ENCODE results near the gene ATOH7. TPM values are rescaled to one million over a fixed set of nuclear protein-coding genes. Genes with fewer than 3 reads are reported as not detected.
"Not testable (repeated sequence)": the region's sequence is repeated elsewhere in the genome, so short reads cannot be mapped to it uniquely, and the experiment has no call there.

The ATOH7 gene
- total RNA-seq, 1 donor from 2014 or later, result not detected

DNA sequence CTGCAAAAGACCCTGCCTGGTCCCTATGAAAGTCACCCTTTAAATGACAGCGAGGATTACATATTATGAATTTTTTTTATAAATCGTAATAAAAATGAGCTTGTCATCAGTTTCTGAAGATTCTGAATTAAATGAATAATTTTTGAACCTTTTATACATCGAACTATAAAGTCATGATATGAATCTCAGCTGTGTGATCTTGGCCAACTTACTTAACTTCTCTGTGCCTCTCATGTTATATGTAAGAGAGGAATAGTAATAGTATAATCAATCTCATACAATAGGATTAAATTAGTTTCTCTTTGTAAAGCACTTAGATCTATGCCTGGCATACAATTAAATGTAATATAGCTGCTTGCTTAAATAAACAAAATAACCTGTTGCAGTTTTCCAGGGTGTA, 5.3 kb upstream of the ATOH7 start:
- no peak for DNase-seq (ENCODE audit: low read depth in 2 of 2)

DNA sequence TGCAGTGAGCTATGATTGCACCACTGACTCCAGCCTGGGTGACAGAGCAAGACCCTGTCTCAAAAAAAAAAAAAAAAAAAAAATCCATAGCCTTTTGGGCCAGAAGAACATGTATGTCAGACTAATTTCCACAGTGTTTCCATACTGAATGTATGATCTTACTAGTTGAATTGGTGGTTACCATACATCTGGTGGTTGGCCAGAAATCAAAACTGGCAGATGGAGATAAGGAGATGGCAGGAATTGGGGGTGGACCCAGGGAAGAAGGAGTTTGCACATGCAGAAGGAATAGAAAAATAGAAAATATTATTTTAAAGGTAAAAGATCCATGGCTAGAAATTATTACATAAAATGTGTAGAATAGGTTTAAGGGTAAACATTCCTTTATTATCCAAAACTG, 3.7 kb upstream of the ATOH7 start:
- no peak for DNase-seq (ENCODE audit: low read depth in 2 of 2)

DNA sequence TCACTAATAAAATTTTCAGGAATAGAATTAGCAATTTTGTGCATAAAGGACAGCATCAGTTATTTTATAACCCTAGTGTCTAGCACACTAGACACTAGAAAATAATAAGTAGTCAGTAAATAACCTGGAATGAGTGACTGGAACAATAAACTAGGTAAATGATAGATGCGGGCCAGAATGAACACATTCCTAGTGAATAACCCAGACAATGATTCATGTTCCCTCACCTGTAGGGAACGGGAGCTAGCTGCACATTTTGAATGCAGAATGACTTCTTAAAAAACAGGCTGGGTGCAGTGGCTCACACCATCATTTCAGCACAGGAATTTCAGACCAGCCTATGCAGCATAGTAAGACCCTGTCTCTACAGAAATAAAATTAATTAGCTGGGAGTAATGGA, 3.2 kb upstream of the ATOH7 start:
- no peak for DNase-seq (ENCODE audit: low read depth in 2 of 2)

DNA sequence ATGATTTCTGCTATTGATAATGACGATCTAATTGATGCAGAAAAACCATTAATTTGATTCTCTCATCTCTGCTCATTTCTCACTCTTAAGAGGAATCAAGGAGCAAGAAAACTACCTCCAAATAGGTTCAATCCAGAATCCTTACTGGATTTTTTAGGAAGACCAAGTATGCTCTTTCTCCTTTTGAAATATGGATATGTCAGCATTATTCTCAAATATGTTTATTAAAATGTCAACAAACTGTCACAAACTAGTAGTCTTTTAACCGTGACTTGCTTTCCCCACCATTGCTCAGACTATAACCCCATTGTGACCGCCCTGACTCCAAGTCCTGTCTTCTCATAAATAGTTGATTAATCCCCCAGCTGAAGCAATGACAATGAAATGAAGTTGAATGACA, 1.1 kb upstream of the ATOH7 start:
- DNase-seq (ENCODE audit: low read depth in 2 of 2), result no peak

DNA sequence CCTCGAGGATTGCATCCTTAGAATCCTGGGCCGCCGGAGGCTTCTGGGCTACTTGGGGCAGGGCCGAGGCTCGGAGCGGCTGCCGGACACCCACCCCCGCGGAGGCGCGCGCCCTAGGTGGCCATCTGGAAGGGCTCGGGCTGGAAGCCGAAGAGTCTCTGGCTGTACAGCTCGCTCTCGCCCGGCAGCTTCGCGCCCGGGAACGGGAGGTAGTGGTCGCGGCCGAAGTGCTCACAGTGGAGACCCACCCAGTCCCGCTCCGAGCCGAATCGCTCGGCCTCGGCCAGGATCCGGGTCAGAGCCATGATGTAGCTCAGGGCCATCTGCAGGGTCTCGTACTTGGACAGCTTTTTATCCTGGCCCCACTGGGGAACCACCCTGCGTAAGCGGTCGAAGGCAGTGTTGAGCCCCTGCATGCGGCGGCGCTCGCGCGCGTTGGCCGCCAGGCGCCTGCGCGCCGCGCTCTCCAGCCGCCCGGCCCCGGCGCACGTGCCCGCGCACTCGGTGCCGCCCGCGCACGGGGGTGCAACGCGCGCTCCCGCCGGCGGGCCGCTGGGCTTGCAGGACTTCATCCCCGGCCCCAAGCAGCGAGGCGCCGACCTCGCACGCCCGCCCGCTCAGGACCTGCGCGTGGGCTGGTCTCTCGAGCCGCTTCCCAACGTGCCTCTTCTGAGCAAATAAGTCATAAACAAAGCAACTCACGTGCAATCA, 652 bp downstream of the ATOH7 start:
- DNase-seq (ENCODE audit: low read depth in 2 of 2), result peak; percentile 70 to 72

GRCh38 chr10:68230268-68230667, 1.6 kb downstream of the ATOH7 start:
- no peak for DNase-seq (ENCODE audit: low read depth in 2 of 2)

DNA sequence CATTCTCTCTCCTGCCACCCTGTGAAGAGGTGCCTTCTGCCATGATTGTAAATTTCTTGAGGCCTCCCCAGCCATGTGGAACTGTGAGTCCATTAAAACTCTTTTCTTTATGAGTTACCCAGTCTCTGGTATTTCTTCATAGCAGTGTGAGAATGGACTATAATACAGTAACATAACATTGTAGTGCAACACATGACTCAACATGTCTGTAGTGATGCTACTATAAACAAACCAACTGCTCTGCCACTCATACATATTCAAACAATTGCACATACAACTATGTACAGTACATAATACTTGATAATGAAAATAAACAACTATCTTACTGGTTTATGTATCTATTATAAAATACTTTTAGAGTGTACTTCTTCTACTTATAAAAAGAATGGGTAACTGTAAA, 7.1 kb downstream of the ATOH7 start:
- DNase-seq (ENCODE audit: low read depth in 2 of 2), result no peak

DNA sequence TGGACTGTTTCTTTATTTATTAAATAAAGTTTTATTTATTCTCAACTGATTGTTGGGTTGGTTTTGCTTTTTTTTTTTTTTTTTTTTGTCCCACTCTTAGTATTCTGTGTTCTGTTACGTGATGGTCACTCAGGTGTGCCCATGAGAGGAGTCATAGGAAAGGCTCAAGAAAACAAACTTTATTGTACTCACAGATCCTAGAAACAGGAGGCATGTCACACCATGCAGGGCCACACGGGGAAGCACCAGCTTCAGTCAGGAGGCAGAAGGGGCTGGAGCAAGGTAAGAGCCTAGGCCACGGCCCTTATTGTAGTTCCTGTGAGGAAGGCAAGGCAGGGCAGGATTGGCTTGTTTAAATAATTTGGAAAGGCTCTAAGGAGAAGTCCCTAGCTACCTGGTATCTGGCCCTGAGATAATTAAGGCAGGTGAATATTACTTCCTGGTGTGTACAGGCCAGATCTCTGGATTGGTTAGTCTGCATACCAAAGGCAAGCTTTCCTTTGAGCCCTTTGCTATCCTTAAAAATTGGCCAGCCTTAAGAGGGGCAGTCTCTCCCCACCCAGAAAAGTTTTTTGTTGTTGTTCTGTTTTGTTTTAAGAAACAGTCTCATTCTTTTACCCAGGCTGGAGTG, 8.3 kb downstream of the ATOH7 start:
- no peak for DNase-seq (ENCODE audit: low read depth in 2 of 2)

DNA sequence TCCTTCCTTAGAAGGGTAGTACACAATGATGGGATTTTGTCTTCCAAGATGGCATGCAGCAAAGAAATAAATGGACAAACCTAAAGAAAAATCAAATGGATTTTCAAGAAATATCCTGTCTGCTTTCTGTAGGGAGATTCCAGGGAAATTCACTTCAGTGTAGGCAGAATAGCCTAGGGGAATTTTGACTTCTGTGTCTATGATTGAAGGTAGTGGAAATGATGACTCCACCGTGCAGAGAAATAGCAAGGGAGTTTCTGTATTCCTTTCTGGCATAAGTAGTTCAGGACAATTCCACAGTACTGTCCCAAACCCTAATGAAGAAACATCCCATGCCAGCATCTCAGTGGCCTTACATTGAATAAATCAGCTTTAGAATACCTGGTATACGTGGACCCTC, 9.5 kb downstream of the ATOH7 start:
- no peak for DNase-seq (ENCODE audit: low read depth in 2 of 2)

DNA sequence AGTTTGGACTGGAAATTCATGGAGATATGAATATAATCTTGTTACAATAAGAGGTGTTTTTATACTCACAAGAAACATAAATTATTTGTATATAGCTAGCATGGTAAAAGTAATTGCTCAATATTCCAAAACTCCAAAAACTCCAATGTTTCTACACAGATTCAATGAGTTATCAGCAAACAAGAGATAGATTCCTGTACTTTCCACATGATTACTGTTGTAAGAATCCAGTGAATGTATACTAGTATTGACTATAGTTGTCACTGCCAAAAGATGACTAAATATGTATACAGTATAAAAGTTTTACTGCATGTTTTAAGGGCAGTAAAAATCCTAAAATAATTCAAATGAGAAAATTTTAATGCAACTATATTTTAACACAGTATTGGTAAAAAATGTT, 10.7 kb downstream of the ATOH7 start:
- DNase-seq (ENCODE audit: low read depth in 2 of 2), result no peak

DNA sequence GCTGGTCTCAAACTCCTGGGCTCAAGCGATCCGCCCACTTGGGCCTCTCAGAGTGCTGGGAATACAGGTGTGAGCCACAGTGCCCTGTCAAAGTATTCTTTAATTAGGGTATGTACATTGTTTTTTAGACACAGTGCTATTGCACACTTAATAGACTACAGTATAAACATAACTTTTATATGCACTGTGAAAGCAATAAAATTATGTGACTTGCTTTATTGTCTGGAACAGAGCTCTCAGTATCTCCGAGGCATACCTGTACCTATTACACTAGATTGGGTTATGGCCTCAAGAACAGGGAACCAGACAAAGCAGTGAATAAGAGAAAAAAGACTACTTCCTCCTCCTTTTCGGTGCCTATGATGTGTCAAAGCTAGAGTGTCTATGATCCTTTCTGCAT, 13.1 kb downstream of the ATOH7 start:
- DNase-seq (ENCODE audit: low read depth in 2 of 2), result no peak

DNA sequence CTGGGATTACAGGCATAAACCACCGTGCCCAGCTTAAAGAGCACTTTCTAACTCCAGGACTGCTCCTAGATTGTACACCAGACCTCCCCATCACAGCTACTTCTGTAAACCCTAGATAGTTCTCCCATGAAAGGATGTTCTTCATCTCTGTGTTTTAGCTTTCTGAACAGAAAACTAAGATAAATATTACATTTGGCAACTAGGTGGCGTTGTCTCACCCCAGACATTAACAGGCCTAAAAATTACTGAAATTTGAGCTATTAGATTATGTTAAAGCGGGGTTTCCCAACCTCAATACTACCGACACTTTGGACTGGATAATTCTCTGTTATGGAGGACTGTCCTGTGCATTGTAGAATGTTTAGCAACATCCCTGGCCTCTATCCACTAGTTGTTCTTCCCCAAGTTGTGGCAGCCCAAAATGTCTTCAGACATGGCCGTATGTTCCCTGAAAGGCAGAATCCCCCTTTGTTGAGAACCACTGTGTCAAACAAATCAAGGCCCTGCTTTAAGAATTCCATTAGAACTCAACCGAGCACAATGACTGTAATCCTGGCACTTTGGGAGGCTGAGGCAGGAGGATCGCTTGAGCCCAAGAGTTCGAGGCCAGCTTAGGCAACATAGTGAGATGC, 19.1 kb downstream of the ATOH7 start:
- peak; percentile 28 to 57 for DNase-seq (ENCODE audit: low read depth in 2 of 2)

DNA sequence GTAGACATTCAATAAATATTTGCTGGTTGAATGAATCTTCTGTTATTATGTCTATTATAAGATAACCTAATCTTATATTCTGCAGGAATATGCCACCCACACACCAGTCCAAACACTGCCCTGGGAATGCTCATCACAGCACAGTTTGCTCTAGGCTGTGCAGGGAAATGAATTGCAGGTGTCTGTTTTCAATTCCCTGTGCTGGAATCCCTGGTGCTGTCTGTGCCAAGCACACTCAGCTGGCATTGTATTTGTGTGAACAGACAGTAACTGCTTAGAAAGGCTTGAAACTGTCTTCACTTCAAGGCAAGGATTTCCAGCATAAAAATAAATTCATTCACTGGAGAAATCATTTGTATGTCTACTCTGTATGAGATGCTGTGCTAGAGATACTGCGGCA, 20.2 kb downstream of the ATOH7 start:
- DNase-seq (ENCODE audit: low read depth in 2 of 2), result no peak

GRCh38 chr10:68208424-68209042, 23.4 kb downstream of the ATOH7 start:
- DNase-seq (ENCODE audit: low read depth in 2 of 2), result peak; percentile 82 to 83

DNA sequence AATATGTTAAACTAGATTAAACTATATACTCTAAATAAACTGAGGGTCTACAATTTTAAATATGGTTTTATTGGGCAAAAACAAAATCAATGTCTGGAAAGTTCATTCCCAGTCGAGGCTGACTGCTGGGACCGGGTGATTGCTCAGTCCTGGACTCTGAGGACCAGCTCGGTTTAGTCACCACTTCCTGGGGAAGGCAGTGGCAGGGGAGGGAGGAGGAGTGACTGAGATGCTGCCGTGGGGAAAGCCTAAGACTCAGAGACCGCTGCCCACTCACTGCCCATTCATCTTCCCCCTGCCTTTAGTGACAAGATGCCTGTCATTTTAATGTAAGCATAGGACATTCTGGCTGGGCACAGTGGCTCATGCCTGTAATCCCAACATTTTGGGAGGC, 29.0 kb downstream of the ATOH7 start:
- peak in 1 of 2 donors; percentile 83 for DNase-seq (ENCODE audit: low read depth in 2 of 2)

DNA sequence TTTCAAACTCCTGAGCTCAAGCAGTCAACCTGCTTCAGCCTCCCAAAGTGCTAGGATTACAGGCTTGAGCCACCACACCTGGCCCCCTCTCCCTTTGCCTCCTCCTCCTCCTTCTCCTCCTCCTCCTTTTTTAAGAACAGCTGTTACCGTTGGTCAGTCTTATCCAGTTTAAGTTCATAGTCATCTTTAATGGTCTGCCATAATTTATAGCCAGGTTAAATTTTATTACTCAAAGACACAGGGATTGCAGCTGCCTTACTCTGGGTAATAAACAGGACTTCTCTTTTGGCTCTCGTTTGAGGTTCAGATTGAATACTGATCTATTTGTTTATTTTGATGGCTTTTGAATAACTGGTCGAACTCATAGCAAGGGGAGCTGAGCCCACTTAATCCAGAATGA, 35.2 kb downstream of the ATOH7 start:
- DNase-seq (ENCODE audit: low read depth in 2 of 2), result no peak

GRCh38 chr10:68195776-68196175, 36.1 kb downstream of the ATOH7 start:
- DNase-seq (ENCODE audit: low read depth in 2 of 2), result not testable (repeated sequence)

DNA sequence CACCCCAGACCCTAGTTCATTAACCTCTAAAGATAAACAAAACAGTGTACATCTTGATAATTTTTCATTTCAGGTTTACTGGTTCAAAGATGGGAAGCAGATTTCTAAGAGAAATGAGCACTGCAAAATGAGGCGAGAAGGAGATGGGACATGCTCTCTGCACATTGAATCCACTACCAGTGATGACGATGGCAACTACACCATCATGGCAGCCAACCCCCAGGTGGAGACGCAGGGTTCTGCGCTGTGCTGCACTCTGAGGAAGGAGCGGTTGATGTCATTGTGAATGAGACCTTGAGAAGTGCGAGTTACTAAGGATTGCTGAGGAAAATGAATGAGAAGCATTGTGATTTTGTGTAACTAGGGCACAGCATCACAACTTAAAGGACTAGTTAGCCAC, 37.6 kb downstream of the ATOH7 start:
- DNase-seq (ENCODE audit: low read depth in 2 of 2), result no peak

DNA sequence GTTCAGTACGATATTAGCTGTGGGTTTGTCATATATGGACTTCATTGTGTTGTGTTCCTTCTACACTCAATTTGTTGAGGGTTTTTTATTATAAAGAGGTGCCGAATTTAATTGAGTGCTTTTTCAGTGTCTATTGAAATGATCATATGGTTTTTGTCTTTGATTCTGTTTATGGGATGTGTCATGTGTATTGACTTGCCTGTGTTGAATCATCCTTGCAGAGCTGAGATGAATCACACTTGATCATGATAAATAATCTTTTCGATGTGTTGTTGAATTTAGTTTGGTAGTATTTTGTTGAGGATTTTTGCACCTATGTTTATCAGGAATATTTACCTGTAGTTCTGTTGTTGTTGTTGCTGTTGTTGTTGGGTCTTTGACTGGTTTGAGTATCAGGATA, 39.8 kb downstream of the ATOH7 start:
- no peak for DNase-seq (ENCODE audit: low read depth in 2 of 2)

DNA sequence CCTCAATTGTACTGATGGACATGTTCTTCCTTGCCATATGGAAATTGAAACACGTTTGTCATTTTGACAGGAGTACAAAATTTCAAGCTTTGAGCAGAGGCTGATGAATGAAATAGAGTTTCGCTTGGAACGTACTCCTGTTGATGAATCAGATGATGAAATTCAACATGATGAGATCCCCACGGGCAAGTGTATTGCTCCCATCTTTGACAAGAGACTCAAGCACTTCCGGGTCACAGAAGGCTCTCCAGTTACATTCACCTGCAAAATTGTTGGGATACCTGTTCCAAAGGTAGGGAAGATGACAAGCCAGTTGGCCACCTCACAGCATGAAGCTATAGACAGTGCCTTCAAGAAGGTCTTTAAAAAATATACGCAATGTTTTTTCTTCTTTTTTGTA, 43.1 kb downstream of the ATOH7 start:
- DNase-seq (ENCODE audit: low read depth in 2 of 2), result no peak

- no peak for DNase-seq (ENCODE audit: low read depth in 2 of 2)
Observed at GRCh38 chr10:68185085-68185484, 46.8 kb downstream of the ATOH7 start.

GRCh38 chr10:68184546-68184945, 47.4 kb downstream of the ATOH7 start:
- DNase-seq (ENCODE audit: low read depth in 2 of 2), result peak; percentile 1 to 54

All from lung microvascular endothelial cell (primary cell).